HG02938 (cell line): ENCODE measurements around the gene SLC16A7.

Experiments
- ATAC-seq: cut with Tn5 transposase; IDR thresholded peaks from one replicate; pipeline ENCODE4 v1.9.1; 2021; ENCODE audit warnings: mild to moderate bottlenecking, moderate library complexity; ENCODE audit not compliant: unreplicated experiment

SLC16A7 gene

DNA sequence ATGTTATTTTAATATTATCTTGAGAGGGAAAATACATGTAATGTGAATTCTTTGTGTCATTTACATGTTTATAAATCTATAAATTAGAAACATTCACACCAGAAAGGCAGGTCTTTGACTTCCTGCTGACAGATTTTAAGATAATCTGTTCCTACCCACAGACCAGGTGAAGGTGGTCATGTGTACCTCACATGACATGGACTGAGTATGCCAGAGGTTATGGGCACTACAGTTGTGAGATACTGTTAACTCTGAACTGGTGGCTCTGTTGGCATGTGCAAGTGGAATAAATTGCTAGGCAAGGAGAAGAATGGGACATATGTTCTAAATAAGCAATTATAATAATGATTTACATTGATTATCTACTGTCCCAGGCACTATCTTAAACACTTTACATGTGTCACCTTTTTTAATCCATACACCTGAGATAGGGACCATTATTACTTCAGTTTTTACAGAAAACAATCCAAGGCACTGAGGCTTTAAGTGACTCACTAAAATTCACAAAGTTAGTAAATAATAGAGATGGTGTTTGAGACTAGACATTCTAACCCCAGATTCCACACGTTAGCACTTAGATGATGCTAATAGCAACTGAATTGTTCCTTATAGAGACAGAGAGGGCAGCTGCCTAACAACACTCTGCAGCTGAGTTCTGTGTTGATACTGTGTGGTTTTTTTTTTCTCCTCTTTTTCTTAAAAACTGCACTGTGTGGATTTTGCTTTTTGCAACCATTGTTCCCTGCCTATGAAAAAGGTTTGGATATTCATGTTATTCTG is 23.8 kb downstream of the SLC16A7 start:
- ATAC-seq = no peak

DNA sequence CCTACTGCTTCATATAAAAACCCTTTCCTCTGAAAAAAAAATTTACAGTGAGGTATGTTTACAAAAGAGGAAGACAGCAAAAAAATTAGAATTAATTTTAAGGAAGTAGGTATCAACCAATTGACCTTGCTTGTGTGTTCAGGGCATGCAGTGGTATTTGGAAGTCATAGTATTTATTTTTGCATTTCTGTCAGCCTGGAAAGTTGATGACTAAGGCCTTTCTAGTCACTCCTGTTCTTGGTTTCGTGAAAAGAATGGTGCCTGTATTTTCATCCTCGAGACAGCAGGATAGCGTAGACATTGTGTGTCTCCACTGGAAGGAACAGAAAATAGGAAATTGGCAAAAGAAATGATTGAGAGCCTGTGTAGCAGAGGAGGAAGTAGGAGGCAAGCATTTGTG is 24.5 kb downstream of the SLC16A7 start:
- no peak for ATAC-seq

DNA sequence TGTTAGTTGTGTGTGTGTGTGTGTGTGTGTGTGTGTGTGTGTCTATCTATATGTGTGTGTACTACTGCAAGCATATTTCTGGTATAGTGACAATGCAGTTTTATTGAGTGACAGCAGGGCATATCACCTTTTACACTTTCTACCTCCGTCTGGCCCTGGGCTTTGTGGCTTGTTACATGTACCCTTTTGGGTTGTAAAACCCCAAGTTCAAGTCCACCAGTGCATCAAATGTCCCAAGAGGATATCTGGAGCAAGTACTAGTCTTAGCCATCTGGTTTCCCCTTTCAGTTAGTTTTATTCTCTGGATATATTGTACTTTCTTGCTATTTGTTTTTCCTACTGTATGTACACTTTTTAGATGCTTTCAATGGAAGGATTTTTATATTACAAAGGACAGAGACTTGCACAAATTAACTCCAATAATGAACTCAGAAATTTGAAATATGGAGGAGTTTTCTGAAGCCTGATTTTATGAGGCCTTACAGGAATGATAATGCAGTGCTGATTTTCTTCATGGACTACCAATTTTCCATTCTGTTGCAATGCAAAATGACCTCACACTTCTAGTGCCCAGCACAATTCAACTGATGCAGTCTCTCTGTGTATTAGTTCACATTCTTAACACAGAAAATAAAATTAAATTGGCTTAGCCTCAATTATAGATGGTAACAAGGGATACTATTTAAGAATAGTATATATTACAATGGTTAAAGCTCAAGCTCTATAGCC is 29.1 kb downstream of the SLC16A7 start:
- no peak for ATAC-seq

GRCh38 chr12:59626382-59626781 is 30.6 kb downstream of the SLC16A7 start:
- no peak for ATAC-seq

GRCh38 chr12:59627582-59627981 is 31.8 kb downstream of the SLC16A7 start:
- peak; percentile 45 for ATAC-seq

DNA sequence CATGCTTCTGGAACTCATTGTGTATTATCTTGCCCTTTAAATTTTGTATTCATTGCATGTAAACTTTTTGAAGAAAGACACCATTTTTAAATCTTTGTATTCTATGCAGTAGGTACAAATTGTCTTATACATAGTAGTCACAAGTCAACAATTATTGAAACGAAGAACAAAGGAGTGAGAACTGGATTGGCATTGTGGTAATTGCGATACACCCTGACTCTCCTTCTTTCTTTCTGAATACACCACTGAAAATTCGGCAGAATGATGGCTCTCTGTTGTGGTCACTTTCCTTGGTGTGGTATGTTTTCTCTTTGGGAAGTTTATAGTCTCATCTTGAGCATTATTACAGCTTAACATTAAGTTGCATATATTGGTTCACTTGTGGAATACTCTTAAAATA is 34.1 kb downstream of the SLC16A7 start:
- ATAC-seq = no peak

DNA sequence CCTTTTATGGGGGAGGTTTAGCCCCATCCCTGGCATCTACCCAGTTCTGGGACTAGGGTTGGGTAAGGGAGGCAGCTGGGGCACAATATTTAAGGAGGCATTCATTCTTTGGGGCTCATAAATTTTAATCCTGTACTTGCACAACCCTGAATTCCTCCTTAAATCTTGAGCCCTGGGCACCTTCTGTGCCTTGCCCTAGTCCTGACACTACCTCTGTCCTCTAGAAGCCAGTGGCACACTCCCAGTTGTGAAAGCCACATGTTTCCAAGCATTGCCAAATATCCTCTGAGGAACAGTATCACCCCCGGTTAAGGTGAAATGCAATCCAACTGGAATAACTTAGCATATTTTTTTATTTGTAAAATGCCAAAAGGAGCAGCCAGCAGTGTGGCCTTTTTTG is 36.6 kb downstream of the SLC16A7 start:
- no peak for ATAC-seq

- ATAC-seq = no peak
Measured at GRCh38 chr12:59634254-59634653, 38.4 kb downstream of the SLC16A7 start.

GRCh38 chr12:59636945-59637691 is 41.3 kb downstream of the SLC16A7 start:
- peak; percentile 73 for ATAC-seq

GRCh38 chr12:59637692-59638070 is 41.9 kb downstream of the SLC16A7 start:
- ATAC-seq = no peak

- no peak for ATAC-seq
Measured at GRCh38 chr12:59643550-59643949, 47.7 kb downstream of the SLC16A7 start.

GRCh38 chr12:59645242-59645641 is 49.4 kb downstream of the SLC16A7 start:
- no peak for ATAC-seq

GRCh38 chr12:59646636-59647035 is 50.8 kb downstream of the SLC16A7 start:
- ATAC-seq = no peak

GRCh38 chr12:59649203-59649602 is 53.4 kb downstream of the SLC16A7 start:
- ATAC-seq = no peak

- no peak for ATAC-seq
Measured at GRCh38 chr12:59650588-59651228, 54.9 kb downstream of the SLC16A7 start.

GRCh38 chr12:59651229-59651920 is 55.5 kb downstream of the SLC16A7 start:
- no peak for ATAC-seq

DNA sequence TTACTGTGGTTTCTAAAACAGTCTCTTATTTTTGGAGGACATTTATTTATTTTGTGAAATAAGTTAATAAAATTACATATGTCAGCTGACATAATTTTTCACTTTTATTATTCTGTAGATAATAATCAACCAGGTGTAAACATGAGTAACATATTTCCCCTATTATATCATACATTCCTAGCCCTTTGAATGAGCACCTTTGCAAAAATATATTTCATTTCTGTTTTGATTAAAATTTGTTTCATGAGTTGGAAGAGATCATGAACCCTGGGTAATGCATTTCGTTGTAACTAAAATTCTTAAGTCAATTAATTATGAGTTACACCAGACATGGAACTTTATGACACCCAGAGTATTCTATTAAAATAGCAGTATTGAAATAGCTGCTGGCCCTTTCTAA is 56.3 kb downstream of the SLC16A7 start:
- ATAC-seq = no peak

DNA sequence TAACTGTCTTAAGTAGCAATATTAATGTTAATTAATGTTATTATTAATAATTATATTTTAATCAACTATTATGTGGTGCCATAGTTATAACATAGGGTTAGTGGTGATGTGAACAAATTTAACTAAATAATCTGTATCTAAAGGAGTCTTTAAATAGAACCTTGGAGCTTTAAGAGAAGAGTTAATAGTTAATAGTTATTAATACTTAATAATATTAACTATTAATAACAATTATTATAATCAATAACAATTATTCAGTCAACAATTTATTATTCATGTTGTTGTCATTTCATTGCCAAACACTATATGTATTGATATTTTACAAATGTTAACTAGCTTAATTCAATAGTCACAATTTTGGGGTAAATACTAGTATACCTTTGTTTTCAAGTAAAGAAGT is 58.2 kb downstream of the SLC16A7 start:
- no peak for ATAC-seq

GRCh38 chr12:59657266-59657665 is 61.4 kb downstream of the SLC16A7 start:
- no peak for ATAC-seq

DNA sequence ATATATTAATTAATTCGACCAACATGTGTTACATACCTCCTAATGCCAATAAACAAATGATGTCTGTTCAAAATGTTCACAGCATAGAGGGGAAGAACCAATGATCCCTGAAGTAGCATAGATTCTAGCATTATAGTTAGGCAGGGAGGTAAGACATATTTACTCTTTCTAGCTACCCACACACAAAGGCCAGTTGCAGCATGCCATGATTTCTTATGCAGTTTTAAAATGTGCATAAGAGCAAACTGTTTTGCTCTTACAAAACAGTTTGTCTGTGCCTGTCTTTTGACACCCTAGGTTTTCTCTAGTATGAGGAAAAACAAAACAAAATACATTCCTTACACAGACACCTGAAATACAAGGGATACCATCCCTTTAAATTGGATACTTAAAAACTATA is 61.9 kb downstream of the SLC16A7 start:
- no peak for ATAC-seq

DNA sequence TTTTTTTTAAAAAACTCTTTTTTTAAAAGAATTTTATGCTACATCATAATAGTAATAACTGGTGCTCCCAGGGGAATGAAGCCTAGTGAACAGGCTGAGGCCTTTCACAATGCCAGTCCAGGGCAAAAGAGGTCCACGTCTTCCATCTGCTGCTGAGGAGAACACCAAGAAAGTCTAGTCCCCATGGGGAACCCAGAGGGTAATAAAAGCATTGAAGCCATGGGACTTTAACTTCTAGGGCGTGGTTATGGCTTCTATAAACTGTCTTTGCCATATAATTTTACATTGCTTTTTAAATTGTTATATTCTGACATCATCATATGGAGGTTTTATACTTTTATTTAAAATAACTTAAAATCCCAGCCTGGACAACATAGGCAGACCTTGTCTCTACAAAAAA is 64.3 kb downstream of the SLC16A7 start:
- no peak for ATAC-seq
